Thoracic aorta endothelial cell (primary cell): ENCODE data around the gene C1orf146. TPM values are rescaled to one million over a fixed set of nuclear protein-coding genes. Genes with fewer than 3 reads are reported as not detected.

Experiments
- total RNA-seq: library from RNA; depleted of rRNA; stranded (reverse); fragments of >200 nt; gene quantifications from 2 replicates; pipeline ENCODE4 v1.2.3, GENCODE V29; 2012

C1orf146 gene, protein sequence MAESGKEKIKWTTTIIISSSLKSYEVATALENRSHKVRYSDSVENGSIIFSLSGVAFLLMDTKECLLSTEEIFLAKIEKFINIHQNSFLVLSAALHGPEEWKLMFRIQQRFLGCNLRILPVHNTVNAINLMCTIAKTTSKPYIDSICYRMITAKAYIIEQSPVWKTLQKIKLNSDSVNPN
- not detected in 2 replicates for total RNA-seq

GRCh38 chr1:92217721-92218120 is at the start of gene C1orf146:
C1orf146 (plus strand) TSS chr1:92217915; CDS start chr1:92231421, 13,506 bp downstream.

Other genes with a start within 250 kb of the C1orf146 start
- 6.7 and 9.8 TPM in 2 replicates for gene EPHX4, start 187.9 kb upstream of the C1orf146 start, total RNA-seq
- 0.36 TPM in 1 of 2 replicates, not detected in the other for gene SETSIP, start 142.5 kb upstream of the C1orf146 start, total RNA-seq
- 2.1 and 2.9 TPM in 2 replicates for gene BTBD8, start 137.6 kb upstream of the C1orf146 start, total RNA-seq
- 20.0 and 20.5 TPM in 2 replicates for gene GLMN, start 81.1 kb downstream of the C1orf146 start, total RNA-seq
- gene RPAP2, start 81.1 kb downstream of the C1orf146 start, total RNA-seq: 15.8 and 23.4 TPM in 2 replicates